ENCODE results near the gene SWI5.
"Not testable (repeated sequence)": the region's sequence is repeated elsewhere in the genome, so short reads cannot be mapped to it uniquely, and the experiment has no call there.

The SWI5 gene

GRCh38 chr9:128274245-128274644 is 1.8 kb upstream of the SWI5 start:
- Histone ChIP-seq H3K36me3 (ENCODE audit: insufficient read depth) (no peaks in the 10 kb centered on the region), H3K27me3 (ENCODE audit: insufficient read depth, low read depth) (no peaks in the 10 kb centered on the region), H3K4me1 (ENCODE audit: low read depth, poor library complexity, severe bottlenecking) (peaks cover 9% of the 10 kb centered on the region), H3K4me3 (IDR thresholded peaks at IDR 0.05; ENCODE audit: insufficient read depth, low read depth, low read length) (no peak overlapping the region), H2AFZ (ENCODE audit: low read depth) (no peak overlapping the region), H3K9ac (no peak overlapping the region), H3K4me2 (peak overlapping the region; percentile 100; the same call in 1 of the 2 replicates), H4K20me1 (ENCODE audit: insufficient read depth) (no peaks in the 10 kb centered on the region), H3K27ac (no peak overlapping the region), H3K79me2 (ENCODE audit: insufficient read depth, low read depth) (peaks cover 9% of the 10 kb centered on the region; the same call in 1 of the 2 replicates)
- TF ChIP-seq CTCF (conservative IDR thresholded peaks at IDR 0.05; ENCODE audit: low read depth, low read length) = no peak

GRCh38 chr9:128275198-128276007 is 673 bp upstream of the SWI5 start, which contains the start of gene GOLGA2:
TSS of gene GOLGA2 (minus strand) at chr9:128276007. CDS start at chr9:128275976, 31 bp downstream.
- no peak for TF ChIP-seq CTCF (conservative IDR thresholded peaks at IDR 0.05; ENCODE audit: low read depth, low read length)
- peaks cover 9% of the 10 kb centered on the region for H3K4me1 ChIP-seq (ENCODE audit: low read depth, poor library complexity, severe bottlenecking)
- H3K4me3 ChIP-seq (IDR thresholded peaks at IDR 0.05; ENCODE audit: insufficient read depth, low read depth, low read length) = no peak within 1 kb of the TSS
- H3K9ac ChIP-seq = peak within 1 kb of the TSS; percentile 64
- H3K36me3 ChIP-seq (ENCODE audit: insufficient read depth) = no peaks in the 10 kb centered on the region
- peaks cover 9% of the 10 kb centered on the region; the same call in 1 of the 2 replicates for H3K79me2 ChIP-seq (ENCODE audit: insufficient read depth, low read depth)
- H4K20me1 ChIP-seq (ENCODE audit: insufficient read depth) = no peaks in the 10 kb centered on the region
- H3K4me2 ChIP-seq = peak within 1 kb of the TSS; percentile 100
- H3K27me3 ChIP-seq (ENCODE audit: insufficient read depth, low read depth) = no peaks in the 10 kb centered on the region
- H3K27ac ChIP-seq = no peak within 1 kb of the TSS
- H2AFZ ChIP-seq (ENCODE audit: low read depth) = peak within 1 kb of the TSS; percentile 86

GRCh38 chr9:128276574-128277270 is 646 bp downstream of the SWI5 start:
- H3K4me3 ChIP-seq (IDR thresholded peaks at IDR 0.05; ENCODE audit: insufficient read depth, low read depth, low read length) = no peak overlapping the region
- TF ChIP-seq CTCF (conservative IDR thresholded peaks at IDR 0.05; ENCODE audit: low read depth, low read length) = no peak
- peak overlapping the region; percentile 86; the same call in 1 of the 2 replicates for H2AFZ ChIP-seq (ENCODE audit: low read depth)
- no peaks in the 10 kb centered on the region for H3K27me3 ChIP-seq (ENCODE audit: insufficient read depth, low read depth)
- no peak overlapping the region for H3K27ac ChIP-seq
- H4K20me1 ChIP-seq (ENCODE audit: insufficient read depth) = no peaks in the 10 kb centered on the region
- no peaks in the 10 kb centered on the region for H3K36me3 ChIP-seq (ENCODE audit: insufficient read depth)
- H3K79me2 ChIP-seq (ENCODE audit: insufficient read depth, low read depth) = peaks cover 9% of the 10 kb centered on the region; the same call in 1 of the 2 replicates
- H3K9ac ChIP-seq = peak overlapping the region; percentile 62; the same call in 1 of the 2 replicates
- peaks cover 9% of the 10 kb centered on the region for H3K4me1 ChIP-seq (ENCODE audit: low read depth, poor library complexity, severe bottlenecking)
- peak overlapping the region; percentile 91 for H3K4me2 ChIP-seq

- not testable (repeated sequence) for H4K20me1 ChIP-seq (ENCODE audit: insufficient read depth); H3K4me2 ChIP-seq; H3K4me1 ChIP-seq (ENCODE audit: low read depth, poor library complexity, severe bottlenecking); H3K4me3 ChIP-seq (IDR thresholded peaks at IDR 0.05; ENCODE audit: insufficient read depth, low read depth, low read length); H2AFZ ChIP-seq (ENCODE audit: low read depth); H3K9ac ChIP-seq; H3K79me2 ChIP-seq (ENCODE audit: insufficient read depth, low read depth); H3K36me3 ChIP-seq (ENCODE audit: insufficient read depth); H3K27me3 ChIP-seq (ENCODE audit: insufficient read depth, low read depth); H3K27ac ChIP-seq
Measured at GRCh38 chr9:128279088-128280073, 3.3 kb downstream of the SWI5 start.
